ENCODE data around the gene TLE3.

- TF ChIP-seq, protein P1, sequence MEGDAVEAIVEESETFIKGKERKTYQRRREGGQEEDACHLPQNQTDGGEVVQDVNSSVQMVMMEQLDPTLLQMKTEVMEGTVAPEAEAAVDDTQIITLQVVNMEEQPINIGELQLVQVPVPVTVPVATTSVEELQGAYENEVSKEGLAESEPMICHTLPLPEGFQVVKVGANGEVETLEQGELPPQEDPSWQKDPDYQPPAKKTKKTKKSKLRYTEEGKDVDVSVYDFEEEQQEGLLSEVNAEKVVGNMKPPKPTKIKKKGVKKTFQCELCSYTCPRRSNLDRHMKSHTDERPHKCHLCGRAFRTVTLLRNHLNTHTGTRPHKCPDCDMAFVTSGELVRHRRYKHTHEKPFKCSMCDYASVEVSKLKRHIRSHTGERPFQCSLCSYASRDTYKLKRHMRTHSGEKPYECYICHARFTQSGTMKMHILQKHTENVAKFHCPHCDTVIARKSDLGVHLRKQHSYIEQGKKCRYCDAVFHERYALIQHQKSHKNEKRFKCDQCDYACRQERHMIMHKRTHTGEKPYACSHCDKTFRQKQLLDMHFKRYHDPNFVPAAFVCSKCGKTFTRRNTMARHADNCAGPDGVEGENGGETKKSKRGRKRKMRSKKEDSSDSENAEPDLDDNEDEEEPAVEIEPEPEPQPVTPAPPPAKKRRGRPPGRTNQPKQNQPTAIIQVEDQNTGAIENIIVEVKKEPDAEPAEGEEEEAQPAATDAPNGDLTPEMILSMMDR (IDR thresholded peaks at IDR 0.05): no peak
- TF ChIP-seq, protein P2, sequence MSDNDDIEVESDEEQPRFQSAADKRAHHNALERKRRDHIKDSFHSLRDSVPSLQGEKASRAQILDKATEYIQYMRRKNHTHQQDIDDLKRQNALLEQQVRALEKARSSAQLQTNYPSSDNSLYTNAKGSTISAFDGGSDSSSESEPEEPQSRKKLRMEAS (IDR thresholded peaks at IDR 0.05; ENCODE audit: low read depth): no peak
- no peak for TF ChIP-seq POLR2AphosphoS5 (IDR thresholded peaks at IDR 0.05; ENCODE audit: low read depth, low read length)
- TF ChIP-seq EP300 (IDR thresholded peaks at IDR 0.05; ENCODE audit: borderline replicate concordance in 1 of 2, low read depth in 1 of 2, low read length in 1 of 2): no peak
- TF ChIP-seq GABPA (IDR thresholded peaks at IDR 0.05; ENCODE audit: low read depth): no peak
- no peak for TF ChIP-seq FOXM1 (IDR thresholded peaks at IDR 0.05; ENCODE audit: low read depth)
- no peak for TF ChIP-seq TCF12 (IDR thresholded peaks at IDR 0.05)
- no peak for TF ChIP-seq TAF1 (IDR thresholded peaks at IDR 0.05; ENCODE audit: borderline replicate concordance, low read depth, low read length)
- TF ChIP-seq CHD2 (IDR thresholded peaks at IDR 0.05; ENCODE audit: low read length, partially characterized antibody): no peak
- no peak for TF ChIP-seq SIN3A (IDR thresholded peaks at IDR 0.05; ENCODE audit: borderline replicate concordance, low read depth, low read length)
- TF ChIP-seq, protein P3, sequence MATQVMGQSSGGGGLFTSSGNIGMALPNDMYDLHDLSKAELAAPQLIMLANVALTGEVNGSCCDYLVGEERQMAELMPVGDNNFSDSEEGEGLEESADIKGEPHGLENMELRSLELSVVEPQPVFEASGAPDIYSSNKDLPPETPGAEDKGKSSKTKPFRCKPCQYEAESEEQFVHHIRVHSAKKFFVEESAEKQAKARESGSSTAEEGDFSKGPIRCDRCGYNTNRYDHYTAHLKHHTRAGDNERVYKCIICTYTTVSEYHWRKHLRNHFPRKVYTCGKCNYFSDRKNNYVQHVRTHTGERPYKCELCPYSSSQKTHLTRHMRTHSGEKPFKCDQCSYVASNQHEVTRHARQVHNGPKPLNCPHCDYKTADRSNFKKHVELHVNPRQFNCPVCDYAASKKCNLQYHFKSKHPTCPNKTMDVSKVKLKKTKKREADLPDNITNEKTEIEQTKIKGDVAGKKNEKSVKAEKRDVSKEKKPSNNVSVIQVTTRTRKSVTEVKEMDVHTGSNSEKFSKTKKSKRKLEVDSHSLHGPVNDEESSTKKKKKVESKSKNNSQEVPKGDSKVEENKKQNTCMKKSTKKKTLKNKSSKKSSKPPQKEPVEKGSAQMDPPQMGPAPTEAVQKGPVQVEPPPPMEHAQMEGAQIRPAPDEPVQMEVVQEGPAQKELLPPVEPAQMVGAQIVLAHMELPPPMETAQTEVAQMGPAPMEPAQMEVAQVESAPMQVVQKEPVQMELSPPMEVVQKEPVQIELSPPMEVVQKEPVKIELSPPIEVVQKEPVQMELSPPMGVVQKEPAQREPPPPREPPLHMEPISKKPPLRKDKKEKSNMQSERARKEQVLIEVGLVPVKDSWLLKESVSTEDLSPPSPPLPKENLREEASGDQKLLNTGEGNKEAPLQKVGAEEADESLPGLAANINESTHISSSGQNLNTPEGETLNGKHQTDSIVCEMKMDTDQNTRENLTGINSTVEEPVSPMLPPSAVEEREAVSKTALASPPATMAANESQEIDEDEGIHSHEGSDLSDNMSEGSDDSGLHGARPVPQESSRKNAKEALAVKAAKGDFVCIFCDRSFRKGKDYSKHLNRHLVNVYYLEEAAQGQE (IDR thresholded peaks at IDR 0.05; ENCODE audit: low read depth, low read length): no peak
- TF ChIP-seq RFX5 (IDR thresholded peaks at IDR 0.05; ENCODE audit: low read length): no peak
- no peak for TF ChIP-seq FOXJ3 (CRISPR knock-in tag; IDR thresholded peaks at IDR 0.05)
- TF ChIP-seq RAD21 (IDR thresholded peaks at IDR 0.05; ENCODE audit: low read length): no peak
These were observed 60.5 kb downstream of the TLE3 start for GRCh38 chr15:70037292-70037640.
